HepG2 (cell line): ENCODE results near the gene BMERB1. TPM values are rescaled to one million over a fixed set of nuclear protein-coding genes. Genes with fewer than 3 reads are reported as not detected.

Experiments used
- ARID2 ChIP-seq: sonication (generic); formaldehyde crosslinking; IDR thresholded peaks from 2 replicates; pipeline ENCODE4 v1.8.1; 2022; ENCODE audit warnings: mild to moderate bottlenecking, missing genetic modification reagents, borderline replicate concordance
- CREB1 ChIP-seq, 2 experiments: fragments of 450-650 bp in 1 of 2; IDR thresholded peaks; 2 replicates each; pipeline ENCODE4 v1.6.1; 2016 to 2017; ENCODE audit warnings: control low read depth in 1 of 2, mild to moderate bottlenecking in 1 of 2, missing compliant biosample characterization in 1 of 2, missing genetic modification characterization in 1 of 2
- EEA1 ChIP-seq: sonication (generic); formaldehyde crosslinking; IDR thresholded peaks from 2 replicates; pipeline ENCODE4 v1.5.1; 2020; ENCODE audit warnings: mild to moderate bottlenecking, missing genetic modification reagents, borderline replicate concordance
- JUND ChIP-seq: sonication (generic); formaldehyde crosslinking; IDR thresholded peaks from 2 replicates; pipeline ENCODE4 v1.8.0; 2022; ENCODE audit warnings: mild to moderate bottlenecking, missing genetic modification reagents
- NFATC3 ChIP-seq: sonication (generic); formaldehyde crosslinking; IDR thresholded peaks from 2 replicates; pipeline ENCODE4 v1.5.1; 2020; ENCODE audit warnings: mild to moderate bottlenecking, missing genetic modification reagents
- ZNF383 ChIP-seq: sonication (generic); formaldehyde crosslinking; IDR thresholded peaks from 2 replicates; pipeline ENCODE4 v1.4.0; 2020; ENCODE audit warnings: missing genetic modification reagents, mild to moderate bottlenecking, borderline replicate concordance
- polyA plus RNA-seq, 8 experiments: library from polyadenylated mRNA; depleted of rRNA in 3 of 8; stranded (reverse) in 7 of 8; unstranded in 1 of 8; fragments of >200 nt; fragmentation: Illumina TruSeq in 4 of 8; extraction: Trizol in 4 of 8; gene quantifications; 2 replicates each; pipeline versions ENCODE4 v1.2.1 to v1.2.3, GENCODE V29; 2011 to 2016; ENCODE audit warnings: low read depth in 4 of 8, missing spikeins in 1 of 8, mixed read lengths in 1 of 8; ENCODE audit not compliant: insufficient read depth in 1 of 8
- total RNA-seq, 5 experiments: library from RNA; depleted of rRNA; stranded (reverse); fragments of >200 nt; fragmentation: Illumina TruSeq; extraction: Trizol; gene quantifications; 2 replicates each; pipeline ENCODE4 v1.2.3, GENCODE V29; 2016; ENCODE audit warnings: low read depth in 1 of 5
- TF ChIP-seq, protein P1 (sequence below): IDR thresholded peaks from 2 replicates; pipeline ENCODE4 v1.6.1; 2016
- TF ChIP-seq, protein P2 (sequence below): sonication (generic); formaldehyde crosslinking; IDR thresholded peaks from 2 replicates; pipeline ENCODE4 v1.5.0; 2020; ENCODE audit warnings: missing genetic modification reagents

BMERB1 gene
- total and polyA plus RNA-seq, 2 of the 13 experiments (the other 11 are each of a cell fraction or from before 2014, with no cell fraction given): 1.4 TPM

DNA sequence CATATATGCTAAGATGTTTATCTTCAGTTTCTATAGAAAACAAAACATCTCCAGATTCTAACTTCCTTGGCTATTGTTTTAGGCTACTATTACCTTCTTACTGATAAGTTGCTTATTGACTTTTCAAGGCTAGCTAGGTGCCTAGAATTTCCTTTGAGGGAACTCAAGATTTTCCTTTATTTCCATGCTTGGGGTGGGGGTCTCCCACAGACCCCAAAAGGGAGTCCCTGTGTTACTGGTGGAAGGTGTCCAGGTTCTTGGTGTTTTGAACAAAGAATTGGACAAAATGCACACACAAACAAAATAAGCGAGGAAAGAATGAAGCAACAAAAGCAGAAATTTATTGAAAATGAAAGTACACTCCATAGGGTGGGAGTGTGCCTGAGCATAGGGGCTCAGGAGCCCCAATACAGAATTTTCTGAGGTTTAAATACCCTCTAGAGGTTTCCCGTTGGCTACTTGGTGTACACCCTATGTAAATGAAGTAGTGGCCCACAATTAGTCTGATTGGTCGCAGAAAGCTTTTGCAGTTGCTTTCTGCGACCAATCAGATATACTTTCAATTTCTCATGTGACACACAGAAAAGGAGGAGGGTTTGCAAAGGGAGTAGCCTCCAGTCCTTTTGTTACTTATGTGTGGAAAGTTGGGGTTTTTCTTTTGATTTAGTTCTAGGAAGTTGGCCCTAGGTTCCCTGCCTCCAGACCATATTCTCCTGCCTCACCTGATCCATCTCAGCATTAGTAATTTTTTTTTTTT, 141.1 kb downstream of the BMERB1 start (continued):
- TF ChIP-seq JUND (CRISPR knock-in tag) (no peak), ARID2 (CRISPR knock-in tag) (peak; percentile 12; the same call in 1 of the 2 replicates), ZNF383 (CRISPR knock-in tag) (no peak), EEA1 (CRISPR knock-in tag) (no peak), NFATC3 (CRISPR knock-in tag) (0 out of 2 replicates have a peak, but pooled peaks have one; percentile 68), CREB1 (IDR thresholded peaks at IDR 0.05) (no peak), CREB1 (CRISPR knock-in tag; IDR thresholded peaks at IDR 0.05) (peak; percentile 39)
- TF ChIP-seq, protein P1, sequence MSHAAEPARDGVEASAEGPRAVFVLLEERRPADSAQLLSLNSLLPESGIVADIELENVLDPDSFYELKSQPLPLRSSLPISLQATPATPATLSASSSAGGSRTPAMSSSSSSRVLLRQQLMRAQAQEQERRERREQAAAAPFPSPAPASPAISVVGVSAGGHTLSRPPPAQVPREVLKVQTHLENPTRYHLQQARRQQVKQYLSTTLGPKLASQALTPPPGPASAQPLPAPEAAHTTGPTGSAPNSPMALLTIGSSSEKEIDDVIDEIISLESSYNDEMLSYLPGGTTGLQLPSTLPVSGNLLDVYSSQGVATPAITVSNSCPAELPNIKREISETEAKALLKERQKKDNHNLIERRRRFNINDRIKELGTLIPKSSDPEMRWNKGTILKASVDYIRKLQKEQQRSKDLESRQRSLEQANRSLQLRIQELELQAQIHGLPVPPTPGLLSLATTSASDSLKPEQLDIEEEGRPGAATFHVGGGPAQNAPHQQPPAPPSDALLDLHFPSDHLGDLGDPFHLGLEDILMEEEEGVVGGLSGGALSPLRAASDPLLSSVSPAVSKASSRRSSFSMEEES: 0 out of 2 replicates have a peak, but pooled peaks have one; percentile 39
- TF ChIP-seq, protein P2, sequence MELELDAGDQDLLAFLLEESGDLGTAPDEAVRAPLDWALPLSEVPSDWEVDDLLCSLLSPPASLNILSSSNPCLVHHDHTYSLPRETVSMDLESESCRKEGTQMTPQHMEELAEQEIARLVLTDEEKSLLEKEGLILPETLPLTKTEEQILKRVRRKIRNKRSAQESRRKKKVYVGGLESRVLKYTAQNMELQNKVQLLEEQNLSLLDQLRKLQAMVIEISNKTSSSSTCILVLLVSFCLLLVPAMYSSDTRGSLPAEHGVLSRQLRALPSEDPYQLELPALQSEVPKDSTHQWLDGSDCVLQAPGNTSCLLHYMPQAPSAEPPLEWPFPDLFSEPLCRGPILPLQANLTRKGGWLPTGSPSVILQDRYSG: 0 out of 2 replicates have a peak, but pooled peaks have one; percentile 11
